Thoracic aorta (tissue), 2 donors: Measurements from ENCODE around the gene RFWD3. TPM values are rescaled to one million over a fixed set of nuclear protein-coding genes. Genes with fewer than 3 reads are reported as not detected.

Experiments
- ATAC-seq: fragments of 150-250 bp; one replicate; pipeline ENCODE4 v1.8.0; 2017; ENCODE audit warnings: low read depth; ENCODE audit not compliant: insufficient number of reproducible peaks, low FRiP score
- DNase-seq: peaks from one replicate; pipeline ENCODE4 v3.0.0-alpha.2; 2020; ENCODE audit warnings: low spot score
- H3K27ac ChIP-seq, 2 donors: fragments of 200-600 bp; sonication (generic); 1 replicate in 1 of 2; 2 replicates in 1 of 2; pipeline ENCODE4 v1.5.1; 2016; ENCODE audit warnings: mild to moderate bottlenecking in 2 of 2, moderate library complexity in 2 of 2
- H3K27me3 ChIP-seq: fragments of 200-600 bp; sonication (generic); replicated peaks from 2 replicates; pipeline ENCODE4 v1.6.0; 2016; ENCODE audit warnings: mild to moderate bottlenecking; ENCODE audit not compliant: insufficient read depth
- H3K36me3 ChIP-seq: fragments of 200-600 bp; sonication (generic); one replicate; pipeline ENCODE4 v1.5.1; 2016
- H3K4me1 ChIP-seq, 2 donors: fragments of 200-600 bp; sonication (generic); 1 replicate in 1 of 2; 2 replicates in 1 of 2; pipeline versions ENCODE4 v1.5.1 to v1.6.0; 2016; ENCODE audit warnings: low read depth in 2 of 2, mild to moderate bottlenecking in 1 of 2; ENCODE audit not compliant: control insufficient read depth in 1 of 2
- H3K4me3 ChIP-seq: fragments of 200-600 bp; sonication (generic); 2 replicates; pipeline ENCODE4 v1.5.1; 2016; ENCODE audit warnings: mild to moderate bottlenecking
- H3K9me3 ChIP-seq: fragments of 200-600 bp; sonication (generic); 2 replicates; pipeline ENCODE4 v1.5.1; 2016
- CTCF ChIP-seq: fragments of 200-600 bp; sonication (generic); IDR thresholded peaks from one replicate; pipeline ENCODE4 v1.5.1; 2019; ENCODE audit warnings: antibody characterized with exemption
- total RNA-seq, 2 donors: library from RNA; depleted of rRNA; stranded (reverse); fragments of >200 nt; gene quantifications; one replicate each; pipeline versions ENCODE4 v1.1.0 to v1.2.3, GENCODE V29; 2016

The RFWD3 gene
- total RNA-seq, 2 donors from 2014 or later: 16.7 to 28.8 TPM

DNA sequence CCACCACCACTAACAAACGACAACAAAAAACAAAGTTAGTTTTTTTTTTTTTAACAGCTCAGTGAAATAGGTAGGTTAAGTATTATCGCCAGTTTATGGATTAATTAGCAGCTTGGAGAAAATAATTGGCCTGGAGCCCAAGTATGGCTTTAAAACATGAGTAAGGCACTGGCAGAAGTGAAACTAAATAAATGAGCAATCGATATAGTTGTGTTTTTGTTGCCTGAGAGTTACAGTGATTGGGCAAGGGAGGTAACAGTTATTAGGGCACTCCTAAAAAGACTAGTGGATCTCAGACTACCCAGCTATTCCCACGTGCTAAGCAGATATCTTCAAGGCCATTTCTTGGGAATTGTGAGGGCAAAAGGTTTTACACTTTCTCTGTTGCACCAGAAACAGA, 31.5 kb upstream of the RFWD3 start:
- Histone ChIP-seq H3K4me3 (peak overlapping the region; percentile 5), H3K27me3 (no peaks in the 10 kb centered on the region), H3K27ac (no peak overlapping the region), H3K4me1 (peaks cover 0 to 17% of the 10 kb centered on the region in 2 donors), H3K9me3 (no peaks in the 10 kb centered on the region), H3K36me3 (peaks cover 3% of the 10 kb centered on the region)
- ATAC-seq: no peak
- TF ChIP-seq CTCF: no peak
- no peak for DNase-seq

- Histone ChIP-seq H3K9me3 (no peaks in the 10 kb centered on the region), H3K4me1 (peaks cover 0 to 17% of the 10 kb centered on the region in 2 donors), H3K27ac (peak overlapping the region; percentile 60 to 62), H3K36me3 (peaks cover 9% of the 10 kb centered on the region), H3K4me3 (peak overlapping the region; percentile 72), H3K27me3 (no peaks in the 10 kb centered on the region)
- peak; percentile 78 for DNase-seq
- peak; percentile 98 for ATAC-seq
- TF ChIP-seq CTCF: no peak
These were observed 29.1 kb upstream of the RFWD3 start for GRCh38 chr16:74695450-74696422.

DNA sequence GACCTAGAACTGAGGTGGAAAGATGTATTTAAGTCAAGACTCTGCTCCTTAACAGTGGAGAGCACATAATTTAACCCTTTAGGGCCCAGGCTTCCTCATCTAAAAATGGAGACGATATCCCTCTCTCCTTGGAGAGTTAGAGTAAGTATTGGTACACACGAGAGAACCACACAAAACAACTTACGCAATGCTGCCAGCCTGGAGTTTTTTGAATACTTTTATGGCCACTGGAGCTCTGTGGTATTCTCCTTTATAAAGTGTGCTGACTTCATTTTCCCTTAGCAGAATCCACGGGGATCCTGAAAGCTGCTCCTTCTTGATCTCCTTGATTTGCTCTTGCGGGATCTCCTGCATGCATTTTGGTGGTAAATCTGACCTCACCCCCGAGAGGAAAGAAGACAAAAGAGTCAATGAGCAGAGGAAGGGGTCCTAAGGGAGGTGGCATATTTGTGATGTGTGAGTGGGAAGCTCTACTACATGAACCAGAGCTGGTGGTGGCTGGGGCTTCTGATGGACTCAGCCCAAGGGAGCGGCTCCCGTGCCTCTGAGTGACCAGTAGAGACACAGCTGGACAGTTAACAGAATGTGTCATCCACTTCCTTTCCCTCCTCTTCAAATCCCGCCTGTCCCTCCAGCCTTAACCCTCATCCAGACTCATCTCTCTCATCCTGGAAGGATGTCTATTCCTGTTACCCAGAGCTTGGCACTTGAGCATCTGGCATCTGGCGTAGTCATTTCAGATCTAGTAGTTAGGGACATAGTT, 24.6 kb upstream of the RFWD3 start:
- TF ChIP-seq CTCF: no peak
- Histone ChIP-seq H3K27me3 (no peaks in the 10 kb centered on the region), H3K9me3 (no peaks in the 10 kb centered on the region), H3K4me3 (no peak overlapping the region), H3K4me1 (no peaks in the 10 kb centered on the region), H3K36me3 (peaks cover 13% of the 10 kb centered on the region), H3K27ac (no peak overlapping the region)
- no peak for DNase-seq
- ATAC-seq: no peak

GRCh38 chr16:74682556-74682955, 15.9 kb upstream of the RFWD3 start:
- H3K27me3 ChIP-seq: no peaks in the 10 kb centered on the region
- H3K9me3 ChIP-seq: no peaks in the 10 kb centered on the region
- H3K27ac ChIP-seq: no peak overlapping the region
- H3K4me1 ChIP-seq: no peaks in the 10 kb centered on the region
- ATAC-seq: no peak
- H3K4me3 ChIP-seq: no peak overlapping the region
- no peak for TF ChIP-seq CTCF
- peaks cover 11% of the 10 kb centered on the region for H3K36me3 ChIP-seq
- DNase-seq: no peak

GRCh38 chr16:74680681-74681080, 14.0 kb upstream of the RFWD3 start:
- Histone ChIP-seq H3K27me3 (no peaks in the 10 kb centered on the region), H3K9me3 (no peaks in the 10 kb centered on the region), H3K4me1 (no peaks in the 10 kb centered on the region), H3K27ac (no peak overlapping the region), H3K4me3 (no peak overlapping the region), H3K36me3 (peaks cover 15% of the 10 kb centered on the region)
- ATAC-seq (no peak), DNase-seq (no peak)
- no peak for TF ChIP-seq CTCF
